Measurements from ENCODE around the gene RNF175.

Gene RNF175

DNA sequence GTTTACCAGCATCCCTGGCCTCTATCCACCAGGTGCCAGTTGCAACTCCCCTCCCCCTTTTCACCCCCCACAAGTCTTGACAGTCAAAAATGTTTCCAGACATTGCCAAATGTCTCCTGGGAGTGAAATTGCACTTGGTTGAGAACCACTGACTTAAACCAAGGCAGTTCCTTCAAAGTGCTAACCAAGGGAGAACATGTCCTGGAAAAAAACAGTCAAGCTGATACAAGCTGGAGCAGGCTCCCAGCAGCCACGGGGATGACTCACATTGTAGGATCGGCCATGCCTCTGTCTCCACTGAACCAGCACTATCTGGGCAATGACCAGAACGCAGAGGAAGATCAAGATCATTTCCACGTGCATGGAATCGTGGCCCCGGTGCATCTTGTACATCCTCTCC lies 11.4 kb downstream of the RNF175 start:
- FAIRE-seq = peak; percentile 82
- DNase-seq (ENCODE audit: low spot score) = peak; percentile 78

DNA sequence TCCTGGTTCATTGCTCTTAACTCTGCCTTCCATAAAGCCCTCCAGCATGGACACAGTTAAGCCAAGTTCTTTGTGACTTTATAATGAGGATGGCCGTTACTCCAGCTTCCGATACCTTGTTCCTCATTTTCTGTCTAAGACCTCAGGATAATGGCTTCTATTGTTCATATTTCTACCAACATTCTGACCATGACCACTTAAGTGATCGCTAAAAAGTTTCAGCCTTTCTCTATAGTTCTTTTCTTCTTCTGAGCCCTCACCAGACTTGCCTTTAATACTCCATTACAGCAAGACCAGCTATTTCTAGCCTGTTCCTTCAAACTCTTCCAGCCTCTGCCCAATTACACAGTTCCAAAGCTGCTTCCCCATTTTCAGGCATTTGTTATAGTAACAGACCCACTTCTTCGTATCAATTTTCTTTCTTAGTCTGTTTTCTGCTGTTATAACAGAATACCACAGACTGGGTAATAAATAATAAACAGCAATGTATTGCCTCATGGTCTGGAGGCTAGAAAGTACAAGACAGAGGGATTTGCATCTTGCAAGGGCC lies 12.3 kb downstream of the RNF175 start:
- FAIRE-seq (no peak), DNase-seq (ENCODE audit: low spot score) (no peak)

GRCh38 chr4:153745651-153746050 lies 14.2 kb downstream of the RNF175 start:
- FAIRE-seq = no peak

DNA sequence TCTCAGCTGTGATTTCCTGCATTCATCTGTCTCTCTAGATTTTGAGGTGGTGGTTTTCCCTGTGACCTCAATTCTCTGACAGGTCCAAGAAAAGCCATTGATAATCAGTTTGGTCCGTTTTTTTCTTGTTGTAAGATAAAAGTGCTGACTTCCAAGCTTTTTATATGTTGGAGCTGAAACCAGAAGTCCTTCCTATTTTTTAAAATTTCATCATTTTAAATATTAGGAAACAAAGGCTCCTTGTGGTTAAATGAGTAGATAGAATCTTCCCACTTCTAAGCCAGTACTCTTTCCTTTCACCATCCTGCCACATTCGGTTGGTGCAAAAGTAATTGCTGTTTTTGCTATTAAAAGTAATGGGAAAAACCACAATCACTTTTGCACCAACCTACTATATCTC lies 18.3 kb downstream of the RNF175 start:
- DNase-seq (ENCODE audit: low spot score) (no peak), FAIRE-seq (no peak)

More at GRCh38 chr4:153745651-153746050, 14.2 kb downstream of the RNF175 start:
- no peak for DNase-seq (ENCODE audit: low spot score)

DNA sequence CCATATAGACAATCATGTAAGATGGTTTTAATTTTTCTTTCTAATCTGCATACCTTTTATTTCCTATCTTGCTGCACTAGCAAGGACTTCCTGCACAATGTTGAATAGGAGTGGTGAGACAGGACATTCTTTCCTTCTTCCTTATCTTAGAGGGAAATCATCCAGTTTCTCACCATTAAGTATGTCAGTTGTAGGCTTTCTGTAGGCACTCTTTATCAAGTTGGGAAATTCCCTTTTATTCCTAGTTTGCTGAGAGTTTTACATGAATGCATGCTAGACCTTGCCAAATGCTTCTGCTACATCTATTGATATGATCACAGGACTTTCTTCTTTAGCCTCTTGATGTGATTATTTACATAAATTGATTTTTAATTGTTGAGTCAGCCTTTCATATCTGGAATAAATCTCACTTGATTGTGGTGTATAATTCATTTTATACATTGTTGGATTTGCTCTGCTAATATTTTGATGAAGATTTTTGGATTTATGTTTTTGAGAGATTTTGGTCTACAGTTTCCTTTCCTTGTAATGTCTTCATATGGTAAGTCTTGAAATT lies 23.8 kb downstream of the RNF175 start:
- FAIRE-seq (no peak), DNase-seq (ENCODE audit: low spot score) (no peak)

DNA sequence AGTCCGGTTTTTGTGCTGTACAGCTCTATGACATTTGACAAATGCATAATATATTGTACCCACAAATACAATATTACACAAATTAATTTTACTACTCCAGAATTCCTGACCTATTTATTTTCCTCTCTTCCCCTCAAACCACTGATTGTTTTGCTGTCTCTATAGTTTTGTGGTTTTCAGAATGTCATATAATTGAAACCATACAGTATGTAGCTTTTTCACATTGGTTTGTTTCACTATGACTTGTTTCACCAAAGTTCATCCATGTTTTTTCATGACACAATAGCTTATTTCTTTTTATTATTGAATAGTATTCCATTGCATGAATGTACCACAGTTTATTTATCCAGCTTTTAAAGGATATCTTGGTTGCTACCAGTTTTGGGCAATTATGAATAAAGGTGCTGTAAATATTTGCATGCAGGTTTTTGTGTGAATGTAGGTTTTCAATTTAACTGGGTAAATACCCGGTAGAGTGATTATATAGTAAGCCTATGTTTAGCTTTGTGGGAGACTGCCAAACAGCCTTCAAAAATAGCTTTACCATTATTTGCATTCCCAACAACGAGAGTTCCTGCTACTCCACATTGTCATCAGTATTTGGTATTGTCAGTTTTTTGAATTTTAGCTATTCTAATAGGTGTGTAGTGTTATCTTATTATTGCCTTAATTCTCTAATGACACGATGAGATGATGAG lies 25.9 kb downstream of the RNF175 start:
- DNase-seq (ENCODE audit: low spot score) (no peak), FAIRE-seq (no peak)

DNA sequence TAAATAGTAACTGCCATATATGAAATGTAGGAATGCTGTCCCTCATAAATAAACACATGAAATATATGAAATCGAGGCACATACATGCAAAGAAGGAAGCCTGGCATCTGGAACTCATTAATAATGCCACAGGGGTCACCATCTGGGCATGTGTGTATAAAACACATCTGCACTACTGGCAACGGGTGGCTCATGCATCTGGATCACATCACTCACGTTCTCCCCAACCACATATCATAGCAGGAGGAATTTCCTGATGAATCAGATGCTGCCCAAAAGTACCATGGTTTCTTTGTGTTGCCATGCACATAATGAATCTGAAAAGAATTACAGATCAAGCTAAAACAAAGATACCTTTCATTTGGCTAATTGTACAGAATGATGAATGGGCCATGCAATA lies 28.6 kb downstream of the RNF175 start:
- DNase-seq (ENCODE audit: low spot score) = peak; percentile 57

DNA sequence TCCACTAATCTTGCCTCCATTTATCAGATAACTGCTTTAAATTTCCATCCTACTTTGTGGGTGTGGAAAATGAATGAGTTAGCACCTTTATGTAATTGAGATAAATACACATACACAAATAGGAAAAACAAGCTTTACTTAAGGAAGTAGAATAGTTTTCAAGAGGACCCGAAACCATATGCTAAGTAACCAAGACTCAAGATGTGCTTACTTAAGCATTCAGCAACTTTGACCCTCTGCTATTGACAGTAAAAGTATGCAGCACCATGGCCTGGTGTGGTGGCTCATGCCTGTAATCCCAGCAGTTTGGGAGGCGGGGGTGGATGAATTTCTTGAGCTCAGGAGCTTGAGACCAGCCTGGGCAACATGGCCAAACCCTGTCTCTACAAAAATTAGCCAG lies 29.9 kb downstream of the RNF175 start:
- FAIRE-seq (no peak), DNase-seq (ENCODE audit: low spot score) (no peak)

More for the DNA sequence above, 28.6 kb downstream of the RNF175 start:
- no peak for FAIRE-seq

DNA sequence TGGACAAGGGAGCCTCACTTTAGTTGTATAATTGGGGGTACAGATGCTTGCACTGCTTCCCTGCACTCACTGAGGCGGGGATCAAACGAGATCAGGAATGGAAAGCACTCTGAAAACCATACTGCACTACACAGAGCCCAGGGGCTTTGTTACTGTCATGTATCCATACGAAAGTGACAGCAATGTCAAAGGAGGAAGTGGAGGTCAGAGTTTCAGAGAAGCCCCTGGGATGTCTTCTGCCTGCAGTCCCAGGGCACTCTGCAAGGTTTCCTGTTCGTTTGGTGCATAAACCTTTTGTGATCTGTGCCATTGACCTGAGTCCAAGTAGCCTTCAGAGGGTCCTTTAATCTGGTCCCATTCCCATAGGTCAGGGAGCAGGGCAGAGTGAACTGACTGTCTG lies 31.2 kb downstream of the RNF175 start:
- FAIRE-seq (no peak), DNase-seq (ENCODE audit: low spot score) (no peak)

- no peak for DNase-seq (ENCODE audit: low spot score)
- FAIRE-seq = no peak
Observed at GRCh38 chr4:153728151-153728550, 31.7 kb downstream of the RNF175 start.

DNA sequence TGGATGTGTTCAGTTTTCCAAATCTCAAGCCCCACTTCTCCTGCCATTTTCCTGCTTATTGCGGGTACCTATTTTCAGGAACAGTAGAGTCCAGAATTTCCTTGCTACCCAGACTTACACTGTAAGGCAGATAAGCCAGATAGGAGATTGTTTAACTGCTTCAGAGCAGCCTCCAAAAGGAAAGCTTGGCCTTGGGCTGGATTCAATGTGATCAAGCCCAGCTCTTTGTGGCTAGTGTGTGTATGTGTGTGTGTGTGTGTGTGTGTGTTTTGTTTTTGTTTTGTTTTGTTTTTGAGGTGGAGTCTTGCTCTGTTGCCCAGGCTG lies 34.0 kb downstream of the RNF175 start:
- DNase-seq (ENCODE audit: low spot score) (no peak), FAIRE-seq (no peak)

DNA sequence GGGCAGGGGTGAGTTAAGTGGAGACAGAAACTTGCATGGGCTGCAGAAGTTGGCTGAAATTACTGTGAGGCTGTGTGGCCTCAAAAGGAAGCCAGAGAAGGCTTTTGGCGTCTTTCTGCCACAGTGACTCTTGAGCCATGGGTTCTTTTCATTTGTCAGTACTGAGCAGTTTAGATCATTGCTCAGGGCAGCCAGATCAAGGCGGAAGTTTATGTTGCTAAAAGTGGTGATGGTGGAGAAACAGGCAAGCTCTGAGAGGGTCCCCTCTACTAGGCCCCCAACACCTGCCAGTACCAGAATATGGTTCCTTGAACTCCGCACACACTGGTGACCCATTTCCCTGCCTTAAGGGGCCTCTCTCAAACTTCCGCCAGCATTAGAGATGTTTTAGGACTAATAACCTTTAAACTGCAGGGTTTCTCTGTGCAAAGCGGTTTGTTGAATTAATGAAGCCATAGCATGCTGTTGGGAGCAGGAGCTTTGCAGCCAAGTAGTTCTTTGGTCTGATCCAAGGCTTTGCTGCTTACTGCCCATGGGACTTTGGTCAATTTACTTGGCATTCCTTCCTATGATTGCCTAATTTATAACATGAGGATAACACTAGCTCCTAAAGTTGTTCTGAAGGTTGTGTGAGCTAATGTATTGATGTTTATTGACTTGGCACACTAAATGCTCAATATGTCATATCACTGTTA lies 34.5 kb downstream of the RNF175 start:
- DNase-seq (ENCODE audit: low spot score) (no peak), FAIRE-seq (no peak)

- no peak for DNase-seq (ENCODE audit: low spot score)
- FAIRE-seq = no peak
Observed at GRCh38 chr4:153724606-153725005, 35.2 kb downstream of the RNF175 start.

DNA sequence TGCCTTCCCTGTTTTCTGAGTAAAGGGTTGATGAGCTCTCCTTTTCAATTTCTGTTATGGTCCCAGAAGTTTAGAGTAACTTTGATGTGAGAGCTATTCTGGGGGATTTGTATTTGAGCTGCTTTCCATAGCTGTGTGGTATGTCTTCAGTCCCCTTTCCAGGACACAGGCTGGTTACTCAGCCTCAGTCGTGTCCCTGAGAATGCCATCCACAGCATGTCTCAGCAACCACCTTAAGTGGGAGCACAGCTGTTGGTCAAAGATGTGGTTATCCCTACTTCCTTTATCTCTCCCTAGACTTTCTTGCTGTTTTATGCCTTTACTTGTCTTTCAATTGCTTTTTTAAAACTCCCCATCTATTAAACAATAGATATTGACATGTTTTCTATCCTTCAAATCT lies 37.8 kb downstream of the RNF175 start:
- FAIRE-seq (no peak), DNase-seq (ENCODE audit: low spot score) (no peak)

GRCh38 chr4:153713866-153714646 lies 45.8 kb downstream of the RNF175 start:
- FAIRE-seq = no peak

GRCh38 chr4:153710681-153711080 lies 49.1 kb downstream of the RNF175 start:
- DNase-seq (ENCODE audit: low spot score) (no peak), FAIRE-seq (no peak)

More at GRCh38 chr4:153713866-153714646, 45.8 kb downstream of the RNF175 start:
- no peak for DNase-seq (ENCODE audit: low spot score)

- no peak for FAIRE-seq
- no peak for DNase-seq (ENCODE audit: low spot score)
Observed at GRCh38 chr4:153706519-153706918, 53.3 kb downstream of the RNF175 start.

DNA sequence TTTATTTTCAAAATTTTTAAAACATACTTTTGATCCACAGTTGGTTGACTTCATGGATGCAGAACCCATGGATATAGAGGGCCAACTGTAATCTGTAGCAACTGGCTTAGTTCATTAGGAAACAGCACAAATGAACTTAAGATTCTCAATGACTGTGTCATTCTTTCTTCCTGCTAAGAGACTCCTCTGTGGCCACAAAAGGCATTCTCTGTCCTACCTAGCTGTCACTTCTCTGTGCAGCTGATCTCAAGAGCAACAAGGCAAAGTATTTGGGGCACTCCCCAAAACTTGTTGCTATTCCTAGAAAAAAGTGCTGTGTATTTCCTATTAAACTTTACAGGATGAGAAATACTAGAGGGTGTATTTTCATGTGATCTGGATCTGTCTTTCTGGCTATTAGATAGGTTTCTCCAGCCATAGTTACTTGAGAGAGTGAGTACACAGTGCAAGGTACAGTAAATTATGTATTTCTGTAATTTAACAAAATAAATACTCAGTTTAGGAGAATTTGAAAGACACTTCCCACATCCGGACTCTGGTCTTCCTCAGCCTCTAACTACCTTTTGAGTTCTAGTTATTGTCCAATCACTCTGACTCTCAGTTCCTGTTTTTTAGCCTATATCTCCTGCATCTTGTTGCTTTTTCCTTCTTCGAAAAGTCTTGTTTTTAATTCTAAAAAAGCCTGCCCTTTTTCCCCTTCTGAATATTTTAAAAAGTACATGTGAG lies 53.9 kb downstream of the RNF175 start:
- DNase-seq (ENCODE audit: low spot score) = no peak
- no peak for FAIRE-seq

GRCh38 chr4:153704522-153704921 lies 55.3 kb downstream of the RNF175 start:
- FAIRE-seq (no peak), DNase-seq (ENCODE audit: low spot score) (no peak)

DNA sequence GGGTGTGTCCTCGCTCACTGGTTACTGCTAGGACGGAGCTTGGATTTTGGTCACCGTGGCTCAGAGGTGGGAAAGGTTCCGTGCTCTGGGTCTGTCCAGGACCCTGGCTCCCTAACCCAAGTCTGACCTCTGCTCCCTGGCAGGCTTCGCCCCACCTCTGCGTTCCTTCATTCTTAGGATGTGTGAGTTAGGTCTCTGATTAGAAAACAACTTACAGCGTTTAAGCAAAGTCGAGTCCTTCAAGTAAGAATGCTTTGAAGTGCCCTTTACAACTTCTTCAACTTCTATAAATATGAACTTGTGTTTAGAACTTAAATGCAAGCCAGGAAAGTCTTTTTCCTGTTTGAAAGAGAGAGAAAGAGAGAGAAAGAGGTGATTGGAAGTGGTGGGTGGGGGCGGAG lies 74.9 kb downstream of the RNF175 start:
- DNase-seq (ENCODE audit: low spot score) = no peak
- no peak for FAIRE-seq
